Measurements from ENCODE around the gene TTC34.

TTC34 gene

DNA sequence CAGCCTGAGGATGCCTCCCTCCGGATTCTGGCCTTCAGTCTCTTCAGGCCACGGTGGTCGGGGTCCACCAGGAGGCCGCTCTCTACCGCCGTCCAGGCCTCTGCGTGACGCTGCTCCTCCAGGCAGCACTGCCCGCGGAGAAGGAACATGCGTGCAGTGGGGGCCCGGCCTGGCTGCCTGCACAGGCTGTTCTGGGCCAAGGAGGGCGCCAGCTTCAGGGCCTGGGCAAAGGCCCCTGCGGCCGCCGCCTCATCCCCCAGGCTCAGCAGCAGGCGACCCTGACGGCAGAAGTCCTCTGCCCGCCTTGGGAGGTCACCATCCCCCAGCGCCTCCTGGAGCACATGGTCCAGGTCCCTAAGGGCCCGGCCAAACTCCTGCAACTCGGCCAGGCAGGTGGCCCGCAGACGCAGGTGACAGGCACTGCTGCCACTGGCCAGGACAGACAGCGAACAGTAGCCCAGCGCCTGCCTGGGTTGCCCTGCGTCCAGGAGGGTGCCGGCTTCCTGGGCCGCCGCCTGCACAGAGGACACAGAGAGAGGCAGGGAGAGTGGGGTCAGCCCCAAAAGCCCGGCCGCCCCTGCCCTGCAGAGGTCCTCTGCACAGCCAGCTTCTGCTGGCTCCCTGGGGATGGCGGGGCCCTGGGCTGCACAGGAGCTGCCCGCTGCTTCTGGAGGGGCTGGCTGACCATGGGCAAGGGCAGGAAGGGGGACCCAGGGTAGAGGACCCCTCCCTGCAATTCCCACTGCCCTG is 159.9 kb downstream of the TTC34 start:
- H3K4me3 ChIP-seq (ENCODE audit: low read length) = peak overlapping the region; percentile 76
- TF ChIP-seq, protein P1, sequence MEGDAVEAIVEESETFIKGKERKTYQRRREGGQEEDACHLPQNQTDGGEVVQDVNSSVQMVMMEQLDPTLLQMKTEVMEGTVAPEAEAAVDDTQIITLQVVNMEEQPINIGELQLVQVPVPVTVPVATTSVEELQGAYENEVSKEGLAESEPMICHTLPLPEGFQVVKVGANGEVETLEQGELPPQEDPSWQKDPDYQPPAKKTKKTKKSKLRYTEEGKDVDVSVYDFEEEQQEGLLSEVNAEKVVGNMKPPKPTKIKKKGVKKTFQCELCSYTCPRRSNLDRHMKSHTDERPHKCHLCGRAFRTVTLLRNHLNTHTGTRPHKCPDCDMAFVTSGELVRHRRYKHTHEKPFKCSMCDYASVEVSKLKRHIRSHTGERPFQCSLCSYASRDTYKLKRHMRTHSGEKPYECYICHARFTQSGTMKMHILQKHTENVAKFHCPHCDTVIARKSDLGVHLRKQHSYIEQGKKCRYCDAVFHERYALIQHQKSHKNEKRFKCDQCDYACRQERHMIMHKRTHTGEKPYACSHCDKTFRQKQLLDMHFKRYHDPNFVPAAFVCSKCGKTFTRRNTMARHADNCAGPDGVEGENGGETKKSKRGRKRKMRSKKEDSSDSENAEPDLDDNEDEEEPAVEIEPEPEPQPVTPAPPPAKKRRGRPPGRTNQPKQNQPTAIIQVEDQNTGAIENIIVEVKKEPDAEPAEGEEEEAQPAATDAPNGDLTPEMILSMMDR (conservative IDR thresholded peaks at IDR 0.05; ENCODE audit: low read length) = no peak
- no peak for DNase-seq (ENCODE audit: low read depth)

DNA sequence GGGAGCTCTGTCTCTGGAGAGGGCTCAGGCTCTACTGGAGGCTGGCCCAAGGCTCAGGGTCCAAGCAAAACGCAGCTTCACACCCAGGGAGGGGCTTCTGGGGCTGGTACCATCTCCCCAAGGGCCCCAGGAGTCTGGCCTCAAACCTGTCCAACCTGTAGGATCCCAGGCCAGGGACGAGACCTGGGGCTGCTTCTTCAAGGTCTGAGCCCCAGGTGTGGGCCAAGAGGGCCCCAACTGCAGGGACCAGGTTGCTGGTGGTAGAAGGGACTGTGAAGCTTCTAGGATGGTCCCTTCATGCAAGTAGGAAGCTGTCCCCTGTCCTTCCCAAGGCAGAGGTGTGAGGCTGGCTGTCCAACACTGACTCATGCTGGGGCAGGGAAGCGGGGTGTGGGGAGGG is 160.9 kb downstream of the TTC34 start:
- no peak overlapping the region for H3K4me3 ChIP-seq (ENCODE audit: low read length)
- TF ChIP-seq, protein P1 (conservative IDR thresholded peaks at IDR 0.05; ENCODE audit: low read length) = no peak
- DNase-seq (ENCODE audit: low read depth) = no peak

DNA sequence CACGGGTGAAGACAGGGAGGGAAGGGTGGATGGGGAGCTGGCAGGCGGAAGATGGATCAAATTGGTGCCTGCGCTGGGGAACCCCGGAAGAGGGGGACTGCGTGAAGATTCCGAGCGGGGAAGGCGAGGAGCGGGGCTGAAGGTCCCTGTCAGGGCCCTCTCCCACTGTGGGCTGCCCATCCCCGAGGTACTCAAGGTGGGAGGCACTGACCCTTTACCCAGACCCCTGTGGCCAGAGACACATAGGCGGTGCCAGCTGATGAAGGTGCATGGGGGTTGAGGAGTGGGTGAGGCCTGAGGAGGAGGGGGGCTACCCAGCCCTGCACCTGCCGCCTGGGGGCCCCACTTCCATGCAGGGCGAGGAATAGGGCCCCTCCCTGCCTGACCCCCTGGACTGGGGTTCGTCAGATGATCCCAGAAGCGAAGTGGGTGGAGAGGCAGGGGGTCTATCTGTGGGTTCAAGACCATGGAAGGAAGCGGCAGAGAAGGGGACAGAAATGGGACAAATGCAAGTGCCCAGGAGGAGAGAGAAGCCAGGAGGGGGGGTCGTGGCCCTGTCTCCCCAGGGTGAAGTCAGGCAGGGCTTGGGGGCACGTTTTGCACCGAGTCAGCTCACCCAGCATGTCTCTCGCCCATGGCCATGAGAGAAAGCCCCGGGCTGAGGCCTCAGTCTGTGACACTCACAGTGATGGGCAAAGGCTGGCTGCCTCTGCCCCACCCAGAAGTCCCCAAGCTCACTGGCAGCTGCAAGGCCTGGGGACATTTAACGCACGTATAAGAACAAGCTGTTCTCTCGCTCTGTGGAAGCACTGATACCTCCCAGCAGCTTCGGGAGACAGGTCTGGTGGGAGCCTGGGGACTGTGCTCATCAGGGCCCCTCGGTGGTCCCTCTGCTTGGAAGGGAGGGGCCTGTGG is 161.6 kb downstream of the TTC34 start:
- TF ChIP-seq, protein P1 (conservative IDR thresholded peaks at IDR 0.05; ENCODE audit: low read length) = no peak
- no peak for DNase-seq (ENCODE audit: low read depth)
- no peak overlapping the region for H3K4me3 ChIP-seq (ENCODE audit: low read length)

DNA sequence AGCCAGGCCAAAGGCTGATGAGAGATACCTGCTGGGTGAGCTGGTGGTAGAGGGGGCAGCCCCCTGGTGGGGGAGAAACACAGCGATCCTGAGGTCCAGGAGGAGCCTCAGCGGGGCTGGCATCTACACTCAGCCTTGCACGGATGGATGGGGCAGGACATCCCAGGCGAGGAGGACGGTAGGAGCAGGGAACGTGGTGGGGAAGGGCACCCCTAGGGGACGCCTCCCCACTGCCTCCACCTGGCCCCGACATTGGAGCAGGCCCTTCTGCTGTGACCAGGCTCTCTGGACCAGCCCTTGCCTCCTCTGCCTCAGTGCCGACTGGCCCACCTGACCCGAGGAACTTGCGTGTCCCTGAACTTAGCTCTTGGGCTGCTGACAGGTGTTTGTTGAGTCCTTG is 162.3 kb downstream of the TTC34 start:
- no peak overlapping the region for H3K4me3 ChIP-seq (ENCODE audit: low read length)
- DNase-seq (ENCODE audit: low read depth) = no peak
- TF ChIP-seq, protein P1 (conservative IDR thresholded peaks at IDR 0.05; ENCODE audit: low read length) = no peak

DNA sequence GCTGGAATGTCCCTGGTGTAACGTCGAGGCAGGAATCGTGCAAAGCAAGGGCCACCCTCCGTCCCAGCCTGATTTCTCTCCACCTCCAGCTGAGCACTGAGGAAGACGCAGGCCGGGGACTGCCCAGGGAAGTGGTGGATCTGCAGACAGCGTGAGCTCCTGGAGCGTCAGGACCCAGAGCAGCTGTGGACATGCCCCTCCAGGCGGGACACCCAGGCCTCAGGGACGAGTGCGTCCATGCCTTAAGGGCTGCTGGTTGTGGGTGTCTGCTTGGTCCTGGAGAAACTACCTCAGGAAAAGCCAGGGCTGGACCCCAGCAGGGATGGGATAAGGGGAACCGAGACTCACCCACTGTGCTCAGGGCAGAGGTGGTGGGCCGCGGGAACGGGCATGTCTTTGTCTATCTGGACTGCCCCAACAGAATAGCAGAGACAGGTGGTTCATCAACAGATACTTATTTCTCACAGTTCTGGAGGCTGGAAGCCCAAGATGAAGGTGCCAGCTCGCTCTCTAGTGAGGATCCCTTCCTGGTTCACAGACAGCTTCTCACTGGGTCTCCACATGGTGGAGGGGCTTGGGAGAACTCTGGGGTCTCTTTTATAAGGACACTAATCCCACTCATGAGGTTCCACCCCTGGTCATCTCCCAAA is 162.9 kb downstream of the TTC34 start:
- DNase-seq (ENCODE audit: low read depth) = no peak
- TF ChIP-seq, protein P1 (conservative IDR thresholded peaks at IDR 0.05; ENCODE audit: low read length) = no peak
- no peak overlapping the region for H3K4me3 ChIP-seq (ENCODE audit: low read length)

DNA sequence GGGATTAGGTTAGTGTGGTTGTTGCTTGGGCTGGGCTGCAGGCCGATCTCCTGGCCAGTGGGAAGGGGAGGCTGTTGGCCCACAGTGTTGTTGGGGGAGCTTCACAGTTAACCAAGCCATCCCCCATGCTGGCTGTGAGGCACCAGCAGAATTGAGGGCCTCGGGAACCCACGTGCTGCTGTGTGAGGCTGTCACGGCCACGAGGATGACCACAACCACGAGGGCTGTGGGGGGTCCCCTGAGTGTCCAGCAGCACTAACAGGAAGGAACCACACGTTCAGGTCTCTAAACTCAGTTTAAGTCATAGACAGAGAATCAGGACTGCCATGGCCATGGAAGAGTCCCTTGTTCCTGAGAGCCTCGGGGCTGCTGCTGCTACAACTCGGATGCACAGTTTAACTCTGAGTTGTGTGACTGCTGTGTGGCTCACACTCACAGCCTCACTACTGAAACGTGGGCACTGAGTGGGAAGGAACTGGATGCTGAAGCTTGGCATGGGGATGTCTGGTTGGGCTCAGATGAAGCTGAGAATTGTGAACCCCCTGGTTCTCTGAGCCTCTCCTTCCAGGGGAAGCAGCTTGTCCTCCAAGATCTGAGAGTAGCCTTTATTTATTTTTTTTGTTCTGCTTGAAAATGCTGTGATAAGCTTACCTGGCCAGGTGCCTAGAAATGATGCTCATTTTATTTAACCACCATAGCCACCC is 163.9 kb downstream of the TTC34 start:
- DNase-seq (ENCODE audit: low read depth) = no peak
- H3K4me3 ChIP-seq (ENCODE audit: low read length) = no peak overlapping the region
- TF ChIP-seq, protein P1 (conservative IDR thresholded peaks at IDR 0.05; ENCODE audit: low read length) = no peak
